NCI-H526 treated with DMSO at 0.1 percent for 48 hours (cell line): ENCODE data around the gene DENND4A.

Experiments
- DNase-seq: peaks from one replicate; lab custom pipeline; 2025; lab: John Stamatoyannopoulos, UW

DENND4A gene

DNA sequence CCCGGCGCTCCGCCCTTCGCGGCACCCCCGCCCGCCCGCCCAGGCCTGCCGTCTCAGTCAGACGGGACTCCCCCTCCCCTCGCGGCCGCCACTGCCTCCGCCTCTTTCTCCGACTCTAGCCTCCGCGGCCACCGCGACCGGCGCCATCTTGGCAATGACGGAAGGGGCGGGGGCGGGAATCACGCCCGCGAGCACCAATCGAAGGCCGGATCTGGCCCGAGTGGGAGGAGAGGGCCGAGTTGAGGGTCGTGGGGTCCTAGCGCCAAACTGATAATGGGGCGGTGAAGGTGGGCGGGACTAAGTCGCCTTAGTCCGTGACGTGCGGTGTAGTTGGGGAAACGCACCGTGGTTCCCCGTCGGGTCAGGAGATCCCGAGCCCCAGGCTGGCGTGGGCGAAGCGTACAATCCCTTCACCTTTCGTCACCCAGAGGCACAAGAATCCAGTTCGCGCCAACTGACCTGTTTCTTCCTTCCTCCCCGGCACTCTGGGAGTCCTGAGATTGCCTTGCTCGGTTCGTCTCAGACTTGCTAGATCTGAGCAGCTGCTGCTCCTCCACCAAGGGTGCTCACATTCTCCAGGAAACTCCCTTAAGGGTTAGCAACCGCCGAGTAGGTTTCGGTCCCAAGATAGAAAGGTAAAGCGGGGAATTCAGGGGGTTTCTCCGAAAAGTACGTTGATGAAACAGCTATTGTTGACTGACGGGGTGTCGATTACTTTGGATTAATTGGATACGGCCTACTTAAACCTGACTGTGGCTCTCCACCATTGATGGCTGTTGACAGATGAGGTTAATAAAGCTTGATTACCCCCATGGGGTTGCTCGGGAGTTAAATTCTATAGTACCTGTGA lies at the start of gene DENND4A:
TSS of gene DENND4A (minus strand) at position 156 of the 850 bp plus-strand sequence. CDS start 35,843 bp downstream, outside the sequence.
- DNase-seq = peak; percentile 93

DNA sequence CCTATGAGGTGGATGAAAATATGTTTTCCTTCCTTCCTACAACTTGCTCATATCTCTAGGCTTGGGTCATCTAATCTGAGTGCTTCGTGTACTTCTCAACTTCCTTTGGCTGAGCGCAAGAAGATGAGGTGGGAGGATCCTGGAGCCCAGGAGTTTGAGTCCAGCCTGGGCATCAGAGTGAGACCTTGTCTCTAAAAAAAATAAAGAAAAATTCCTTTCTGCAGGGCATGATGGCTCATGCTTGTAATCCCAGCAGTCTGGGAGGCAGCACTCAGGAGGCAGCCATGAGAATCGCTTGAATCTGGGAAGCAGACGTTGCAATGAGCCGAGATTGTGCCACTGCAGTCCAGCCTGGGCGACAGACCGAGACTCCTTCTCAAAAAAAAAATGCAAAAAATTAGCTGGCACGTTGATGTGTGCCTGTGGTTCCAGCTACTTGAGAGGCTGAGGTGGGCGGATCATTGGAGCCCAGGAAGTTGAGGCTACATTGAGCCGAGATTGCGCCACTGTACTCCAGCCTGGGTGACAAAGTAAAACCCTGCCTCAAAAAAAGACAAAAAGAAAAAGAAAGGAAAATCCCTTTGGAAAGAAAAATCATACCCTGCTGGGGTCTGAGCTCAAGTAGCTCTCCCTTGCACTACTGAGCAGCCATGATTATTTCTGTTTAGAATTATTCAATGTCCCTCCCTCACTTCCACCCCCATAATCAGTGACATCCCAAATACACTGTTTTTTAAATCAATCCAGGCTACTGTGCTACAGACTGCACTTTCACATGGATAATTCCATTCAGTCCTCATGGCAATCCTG lies 49.2 kb upstream of the DENND4A start:
- DNase-seq = no peak

DNA sequence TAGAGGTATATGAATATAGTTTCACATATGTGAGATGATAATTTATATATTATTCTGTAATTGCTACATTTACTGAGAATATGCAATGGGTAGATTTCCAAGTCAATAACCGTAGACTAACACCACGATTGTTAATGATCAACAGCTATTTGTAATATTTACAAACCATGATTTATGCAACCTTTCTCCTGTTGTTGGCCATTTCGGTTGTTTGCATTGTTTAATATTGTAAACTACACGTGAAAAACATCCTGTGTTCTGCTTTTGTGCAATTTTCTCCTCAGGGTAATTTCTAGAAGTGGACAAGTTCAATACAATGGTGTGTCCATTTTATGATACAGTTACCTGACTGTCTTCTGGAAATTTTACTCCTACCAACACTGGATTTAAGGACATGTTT lies 47.9 kb upstream of the DENND4A start:
- DNase-seq = no peak

DNA sequence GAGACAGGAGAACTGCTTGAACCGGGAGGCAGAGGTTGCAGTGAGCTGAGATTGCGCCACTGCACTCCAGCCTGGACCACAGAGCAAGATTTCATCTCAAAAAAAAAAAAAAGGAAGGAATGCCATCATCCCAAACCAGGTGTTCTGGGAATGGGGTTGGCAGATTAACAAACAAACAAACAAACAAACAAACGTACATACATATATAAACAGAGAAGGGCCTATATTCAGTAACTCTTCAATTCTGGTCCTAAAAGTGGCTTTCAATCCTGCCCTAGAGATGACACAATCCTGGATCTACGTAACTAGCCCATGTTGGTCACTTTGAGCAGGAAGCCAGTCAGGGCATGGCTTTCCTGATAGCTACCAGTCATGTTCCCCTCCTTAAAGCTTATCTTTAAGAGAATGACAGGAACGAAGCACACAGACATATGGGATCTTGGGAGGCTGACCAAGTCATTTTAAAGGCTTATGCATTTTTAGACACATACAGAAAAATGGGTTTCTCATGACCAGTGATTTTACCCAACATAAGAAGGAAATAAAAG lies 47.3 kb upstream of the DENND4A start:
- no peak for DNase-seq

DNA sequence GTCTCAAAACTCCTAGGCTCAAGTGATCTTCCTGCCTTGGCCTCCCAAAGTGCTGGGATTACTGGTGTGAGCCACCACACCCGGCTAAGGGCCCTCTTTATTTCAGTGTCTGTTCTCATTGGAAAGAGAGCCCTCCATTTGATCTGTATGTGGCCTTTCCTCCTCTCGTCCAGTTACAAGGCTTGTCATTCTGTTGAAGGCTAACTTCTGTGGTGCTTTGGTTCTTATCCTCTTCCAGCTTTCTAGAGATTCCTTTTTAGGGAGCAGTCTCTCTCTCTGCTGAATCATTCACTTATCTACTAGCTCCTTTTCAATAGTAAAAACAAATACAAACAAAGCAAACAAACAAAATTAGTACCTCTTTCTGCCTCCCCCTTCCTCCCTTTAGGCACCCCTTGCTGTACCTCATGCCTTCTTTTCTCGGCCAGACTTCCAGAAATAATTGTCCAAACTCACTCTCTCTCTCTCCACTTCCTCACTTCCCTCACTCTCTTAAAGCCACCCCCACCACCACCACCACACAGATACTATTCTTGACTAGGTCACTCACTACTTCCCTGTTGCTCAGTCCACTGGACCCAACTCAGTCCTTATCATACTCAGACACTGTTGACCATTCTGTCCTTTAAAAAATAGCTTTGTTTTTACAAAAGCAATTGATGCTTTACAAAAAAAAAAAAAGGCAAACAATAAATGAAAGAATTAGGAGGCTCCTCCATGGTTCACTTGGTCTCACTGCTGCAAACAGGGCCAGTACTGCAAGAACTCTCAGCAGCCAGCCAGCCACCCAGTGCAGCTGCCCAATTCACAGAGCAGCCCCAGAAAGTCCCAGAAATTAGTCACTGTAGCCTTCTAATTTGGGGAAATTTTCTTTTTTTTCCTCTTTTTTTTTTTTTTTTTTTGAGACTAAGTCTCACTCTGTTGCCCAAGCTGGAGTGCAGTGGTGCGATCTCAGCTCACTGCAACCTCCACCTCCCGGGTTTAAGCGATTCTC lies 45.5 kb upstream of the DENND4A start:
- DNase-seq = no peak

DNA sequence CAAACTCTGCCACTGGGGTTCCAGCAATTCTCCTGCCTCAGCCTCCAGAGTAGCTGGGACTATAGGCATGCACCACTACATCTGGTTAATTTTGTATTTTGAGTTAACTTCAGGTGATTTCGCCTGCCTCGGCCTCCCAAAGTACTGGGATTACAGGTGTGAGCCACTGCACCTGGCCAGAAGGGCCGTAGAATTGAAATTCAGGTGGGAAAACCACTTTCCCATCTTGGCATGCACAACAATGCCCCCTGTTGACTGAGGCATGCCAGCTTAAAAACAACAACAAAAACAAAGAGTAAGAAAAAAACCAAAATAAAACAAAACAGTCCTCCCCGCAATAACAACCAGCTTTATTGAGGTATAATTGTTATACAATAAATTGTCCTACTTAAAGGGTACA lies 44.6 kb upstream of the DENND4A start:
- DNase-seq = no peak

DNA sequence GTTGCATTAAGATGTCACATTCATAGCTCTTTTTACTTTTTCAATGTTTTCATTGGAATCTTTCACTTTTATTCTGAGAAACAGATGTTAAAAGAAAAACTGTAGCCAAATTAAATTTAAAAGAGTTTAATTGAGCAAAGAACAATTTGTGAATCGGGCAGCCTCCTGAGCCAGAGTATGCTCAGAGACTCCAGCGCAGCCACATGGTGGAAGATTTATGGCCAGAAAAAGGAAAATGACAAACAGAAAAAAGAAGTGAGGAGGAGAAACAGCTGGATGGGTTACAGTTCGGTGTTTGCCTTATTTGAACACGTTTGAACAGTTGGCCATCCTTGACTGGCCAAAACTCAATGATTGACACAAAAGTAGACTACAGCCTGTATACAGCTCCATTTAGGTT lies 43.4 kb upstream of the DENND4A start:
- no peak for DNase-seq

DNA sequence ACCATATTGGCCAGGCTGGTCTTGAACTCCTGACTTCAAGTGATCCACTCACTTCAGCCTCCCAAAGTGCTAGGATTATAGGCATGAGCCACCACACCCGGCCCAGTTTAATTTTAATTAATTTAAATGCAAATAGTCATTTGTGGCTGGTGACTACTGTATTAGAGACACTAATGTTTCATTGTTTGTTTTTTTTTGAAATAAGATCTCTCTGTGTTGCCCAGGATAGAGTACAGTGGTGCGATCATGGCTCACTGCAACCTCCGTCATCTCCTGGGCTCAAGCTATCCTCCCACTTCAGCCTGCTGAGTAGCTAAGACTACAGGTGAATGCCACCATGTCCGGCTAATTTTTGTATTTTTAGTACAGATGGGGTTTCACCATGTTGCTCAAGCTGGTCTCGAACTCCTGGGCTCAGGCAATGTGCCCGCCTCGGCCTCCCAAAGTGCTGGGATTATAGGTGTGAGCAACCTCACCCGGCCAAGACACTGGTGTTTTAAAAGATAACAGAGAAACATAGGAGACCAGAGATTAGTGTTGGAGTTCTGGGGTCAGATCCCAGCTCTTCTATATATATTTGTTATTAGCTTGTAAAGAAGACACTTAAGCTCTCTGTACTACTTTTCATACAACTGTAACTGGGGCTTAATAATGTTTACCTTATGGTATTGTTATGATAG lies 42.6 kb upstream of the DENND4A start:
- no peak for DNase-seq

DNA sequence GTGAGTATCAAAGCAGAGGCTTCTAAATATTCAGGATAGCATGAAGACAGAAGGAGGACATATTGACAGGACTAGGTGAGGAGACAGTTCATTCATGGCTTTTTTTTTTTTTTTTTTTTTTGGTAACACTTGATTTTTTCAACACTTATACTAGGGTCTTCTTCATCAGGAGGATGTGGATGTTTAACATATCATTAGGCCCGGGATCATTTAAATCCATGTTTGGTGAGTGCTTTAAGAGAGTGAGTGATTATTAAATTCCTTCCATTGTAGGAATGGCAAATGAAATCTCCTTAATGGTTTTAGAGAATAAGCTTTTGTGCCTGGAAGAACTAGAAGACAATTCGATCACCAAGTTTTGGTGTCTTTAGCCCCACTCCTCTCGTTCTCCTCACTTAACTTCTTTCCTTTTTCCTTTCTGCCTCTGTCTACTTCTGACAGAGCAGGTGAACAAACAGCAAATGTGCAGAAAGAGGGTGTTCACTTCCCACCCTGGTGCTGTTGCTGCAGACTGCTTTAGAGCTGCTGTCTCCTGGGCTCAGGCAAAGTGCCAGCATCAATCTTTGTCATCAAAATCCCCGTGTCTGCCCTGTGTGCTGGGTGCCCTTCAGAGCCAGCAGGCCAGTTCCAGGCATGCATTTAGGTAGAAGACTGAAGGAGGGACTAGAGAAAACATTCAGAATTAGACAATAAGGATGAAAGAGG lies 41.6 kb upstream of the DENND4A start:
- DNase-seq = no peak

DNA sequence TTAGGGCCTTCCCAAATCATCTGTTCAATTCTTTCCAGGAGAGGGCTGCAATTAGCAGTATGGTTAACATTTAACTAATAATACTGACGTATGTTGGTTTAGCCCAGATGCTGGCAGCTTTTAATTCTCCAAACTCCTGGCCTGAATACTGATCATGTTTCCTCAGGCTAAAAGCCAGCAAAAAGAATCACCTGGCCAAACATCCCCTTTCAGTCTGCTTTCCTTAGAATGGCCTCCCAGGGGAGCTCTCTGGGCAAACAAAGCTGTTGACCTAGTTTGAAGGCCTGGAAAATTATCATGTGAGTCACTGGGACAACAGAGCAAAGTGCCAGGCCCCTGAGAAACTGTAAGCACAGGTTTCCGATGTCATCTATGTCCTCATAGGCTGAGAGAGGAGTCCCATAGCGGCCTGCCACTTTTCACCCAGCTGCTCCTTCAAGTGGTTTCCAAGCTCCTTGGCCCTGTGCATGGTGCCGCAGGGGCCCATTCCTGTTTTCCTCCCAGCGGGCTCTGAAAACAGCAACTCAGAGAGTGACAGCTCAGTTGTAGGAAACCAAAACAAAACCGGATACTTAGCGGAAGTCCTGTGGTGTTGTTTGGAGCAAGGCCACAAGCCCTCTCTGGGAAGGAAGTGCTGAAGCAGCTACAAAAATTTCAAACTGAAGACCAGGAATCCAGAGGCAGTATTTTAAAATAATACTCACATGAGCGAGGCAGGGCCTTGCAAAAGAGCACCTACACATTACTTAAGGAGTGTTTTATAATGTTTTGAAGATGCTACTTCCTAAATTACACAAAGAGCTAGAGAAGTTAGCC lies 40.7 kb upstream of the DENND4A start:
- DNase-seq = peak; percentile 96

DNA sequence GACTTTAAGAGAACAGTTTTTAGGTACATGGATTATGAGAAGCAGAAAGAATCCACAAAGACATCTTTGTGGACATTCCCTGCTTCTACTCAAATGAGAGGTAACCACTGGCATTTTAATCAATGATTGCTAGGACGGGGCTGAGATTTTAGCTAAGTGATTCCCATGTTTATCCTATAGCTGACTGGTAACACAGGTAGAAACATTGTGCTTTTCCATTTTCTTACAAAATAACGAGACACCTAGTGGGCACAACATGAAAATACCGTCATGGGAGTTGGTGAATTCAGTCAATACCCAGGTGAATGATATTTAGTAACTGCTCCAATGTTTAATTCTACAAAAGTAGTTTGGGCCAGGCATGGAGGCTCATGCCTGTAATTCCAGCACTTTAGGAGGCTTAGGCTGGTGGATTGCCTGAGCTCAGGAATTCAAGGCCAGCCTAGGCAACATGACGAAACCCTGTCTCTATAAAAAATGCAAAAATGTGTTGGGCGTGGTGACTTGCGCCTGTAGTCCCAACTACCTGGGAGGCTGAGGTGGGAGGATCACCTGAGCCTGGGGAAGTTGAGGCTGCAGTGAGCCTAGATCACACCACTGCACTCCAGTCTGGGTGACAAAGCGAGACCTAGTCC lies 37.2 kb upstream of the DENND4A start:
- DNase-seq = peak; percentile 22

DNA sequence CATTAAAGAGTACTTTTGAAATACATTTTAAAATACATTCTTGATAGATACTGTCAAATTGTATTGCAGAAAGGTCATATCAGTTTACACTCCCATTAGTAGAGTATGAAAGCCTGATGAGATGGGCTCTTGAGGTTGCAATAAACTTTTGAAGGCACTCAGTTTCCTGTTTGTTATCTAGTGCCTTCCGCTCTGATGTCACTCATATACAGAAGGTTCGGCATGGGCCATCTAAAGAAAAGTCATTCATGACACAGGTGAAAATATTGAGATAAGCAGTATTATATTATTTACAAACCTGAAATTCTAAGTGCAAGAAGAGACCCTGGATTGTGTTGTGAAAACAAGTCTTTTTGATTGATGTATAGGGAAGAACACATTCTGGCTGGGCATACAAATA lies 36.5 kb upstream of the DENND4A start:
- DNase-seq = no peak

DNA sequence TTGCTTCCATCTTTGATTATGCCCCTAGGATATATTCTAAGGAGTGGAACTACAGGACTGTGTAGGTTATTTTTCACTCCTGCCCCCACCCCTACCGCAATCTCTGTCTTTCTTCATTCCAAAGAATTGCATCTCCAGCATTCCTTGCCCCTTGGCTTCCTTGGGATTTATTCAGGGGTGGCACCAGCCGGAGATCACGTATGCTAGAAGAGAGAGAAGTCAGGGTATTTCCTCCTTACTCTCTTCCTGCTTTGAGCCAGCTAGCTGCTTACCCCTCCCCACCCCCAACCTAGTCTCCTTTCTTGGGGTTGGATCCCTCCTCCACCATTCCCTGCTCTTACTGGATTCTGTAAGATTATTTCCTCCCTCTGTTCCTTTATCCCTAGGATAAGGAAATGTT lies 35.0 kb upstream of the DENND4A start:
- no peak for DNase-seq

DNA sequence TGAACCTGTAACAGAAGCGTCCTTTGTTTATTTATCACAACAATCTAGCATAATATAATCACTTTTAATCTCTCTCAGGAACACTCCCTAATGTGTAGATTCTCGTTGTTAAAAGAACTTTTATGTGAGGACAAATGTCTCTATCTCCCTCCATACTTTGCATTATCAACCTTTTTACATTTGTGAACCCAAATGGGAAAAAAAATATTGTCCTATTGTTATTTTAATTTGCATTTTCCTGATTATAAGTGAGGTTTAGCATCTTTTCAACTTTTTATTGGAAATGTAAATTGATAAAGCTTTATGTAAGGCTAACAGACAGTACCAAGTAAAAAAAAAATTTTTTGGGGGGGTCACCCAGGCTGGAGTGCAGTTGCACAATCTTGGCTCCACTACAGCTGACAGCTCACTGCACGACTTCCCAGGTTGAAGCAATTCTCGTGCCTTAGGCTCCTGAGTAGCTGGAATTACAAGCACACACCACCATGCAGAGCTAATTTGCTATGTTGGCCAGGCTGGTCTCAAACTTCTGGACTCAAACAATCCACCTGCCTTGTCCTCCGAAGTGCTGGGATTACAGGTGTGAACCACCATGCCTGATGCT lies 33.0 kb upstream of the DENND4A start:
- no peak for DNase-seq

DNA sequence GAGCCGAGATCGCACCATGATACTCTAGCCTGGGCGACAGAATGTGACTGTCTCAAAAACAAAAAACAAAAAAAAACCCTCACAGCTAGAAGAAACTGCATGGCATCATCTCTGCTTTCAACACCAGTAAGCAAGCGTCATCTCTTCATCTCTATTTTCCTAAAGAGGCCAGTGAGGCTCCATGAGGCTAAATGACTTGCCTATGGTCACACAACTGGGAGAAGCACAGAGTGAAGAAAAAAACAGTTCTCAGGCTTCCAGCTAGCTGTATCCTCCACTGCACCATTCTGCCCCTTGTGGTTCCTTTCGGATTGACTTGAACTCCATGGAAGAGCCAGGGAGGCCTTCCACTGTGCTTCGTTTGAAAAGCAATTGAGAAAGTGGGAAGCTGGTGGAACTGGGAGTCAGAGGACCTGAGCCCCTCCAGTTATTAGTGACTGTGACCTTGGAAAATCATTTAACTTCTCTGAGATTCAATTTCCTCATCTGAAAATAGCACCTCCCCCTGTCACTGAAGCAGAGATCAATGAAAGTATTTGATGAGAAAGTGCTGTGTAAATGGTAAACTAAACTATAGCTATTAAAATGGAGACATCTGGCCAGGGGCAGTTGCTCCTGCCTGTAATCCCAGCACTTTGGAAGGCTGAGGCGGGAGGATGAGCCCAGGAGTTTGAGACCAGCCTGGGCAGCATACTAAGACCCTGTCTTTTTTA lies 32.1 kb upstream of the DENND4A start:
- peak; percentile 33 for DNase-seq

DNA sequence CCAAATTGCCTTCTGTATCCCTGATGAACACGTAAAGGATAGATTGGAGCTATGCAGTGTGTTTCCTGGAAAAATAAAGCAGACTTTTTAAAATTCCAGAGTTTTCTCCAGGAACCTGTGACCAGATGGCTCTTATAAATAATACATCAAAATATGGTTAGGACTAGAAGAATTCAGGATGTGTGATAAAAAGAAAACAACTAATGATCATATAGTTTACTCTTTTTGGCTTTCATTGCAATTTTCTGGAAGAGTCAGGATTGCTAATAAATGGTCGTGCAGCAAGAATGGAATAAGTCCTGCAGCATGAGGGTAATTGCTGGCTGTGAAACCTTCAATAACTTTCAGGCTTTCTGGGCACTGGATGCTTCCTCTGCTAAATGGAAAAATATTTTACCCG lies 30.2 kb upstream of the DENND4A start:
- no peak for DNase-seq

DNA sequence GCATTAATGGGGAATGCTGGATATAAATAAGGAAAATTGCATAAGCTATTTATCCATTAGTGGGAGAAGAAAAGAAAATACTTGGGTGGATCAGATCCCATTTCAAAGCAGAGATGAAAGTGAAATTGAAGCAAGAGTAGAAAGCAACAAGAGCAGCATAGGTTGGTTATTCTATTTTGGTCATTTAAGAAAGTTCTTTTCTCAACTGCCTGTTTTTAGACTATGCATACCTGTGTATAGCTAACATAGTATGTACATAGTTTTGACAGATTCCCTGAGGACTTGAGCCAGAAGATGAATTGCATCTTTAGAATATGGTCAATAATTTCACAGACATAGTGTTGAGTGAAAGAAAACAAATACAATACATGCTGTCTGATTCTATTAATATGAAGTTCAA lies 29.0 kb upstream of the DENND4A start:
- DNase-seq = no peak

DNA sequence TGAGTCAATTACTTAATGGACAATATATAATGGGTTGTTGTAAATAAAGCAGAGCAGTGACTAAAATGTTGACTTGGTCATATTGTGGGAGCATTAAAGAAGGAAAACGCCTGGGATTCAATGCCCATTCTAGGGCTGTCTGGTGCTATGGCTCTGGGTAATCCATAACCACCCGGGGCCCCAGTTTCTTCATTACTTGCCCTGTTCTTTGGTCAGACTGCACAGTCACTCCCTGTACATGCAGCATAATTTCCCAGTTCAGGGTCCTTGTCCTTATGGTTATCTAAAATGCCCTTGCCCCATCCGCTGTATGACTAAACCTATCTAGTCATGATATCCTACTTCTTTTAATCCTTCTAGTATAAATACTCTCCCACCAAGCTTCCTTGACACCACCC lies 27.5 kb upstream of the DENND4A start:
- no peak for DNase-seq
